Hindlimb muscle (tissue), 1 donor: ENCODE results near the gene SHKBP1. TPM values are rescaled to one million over a fixed set of nuclear protein-coding genes. Genes with fewer than 3 reads are reported as not detected.
"Not testable (repeated sequence)": the region's sequence is repeated elsewhere in the genome, so short reads cannot be mapped to it uniquely, and the experiment has no call there.

Experiments
- DNase-seq: peaks from one replicate; pipeline ENCODE4 v3.0.0-alpha.2; 2013
- polyA plus RNA-seq: library from polyadenylated mRNA; unstranded; fragments of 120-200 nt; gene quantifications from one replicate; pipeline ENCODE4 v1.2.1, GENCODE V29; 2013; ENCODE audit not compliant: insufficient read length

The SHKBP1 gene
- polyA plus RNA-seq, 1 donor = 18.7 TPM

GRCh38 chr19:40586611-40587010 lies 9.9 kb downstream of the SHKBP1 start:
- no peak for DNase-seq

DNA sequence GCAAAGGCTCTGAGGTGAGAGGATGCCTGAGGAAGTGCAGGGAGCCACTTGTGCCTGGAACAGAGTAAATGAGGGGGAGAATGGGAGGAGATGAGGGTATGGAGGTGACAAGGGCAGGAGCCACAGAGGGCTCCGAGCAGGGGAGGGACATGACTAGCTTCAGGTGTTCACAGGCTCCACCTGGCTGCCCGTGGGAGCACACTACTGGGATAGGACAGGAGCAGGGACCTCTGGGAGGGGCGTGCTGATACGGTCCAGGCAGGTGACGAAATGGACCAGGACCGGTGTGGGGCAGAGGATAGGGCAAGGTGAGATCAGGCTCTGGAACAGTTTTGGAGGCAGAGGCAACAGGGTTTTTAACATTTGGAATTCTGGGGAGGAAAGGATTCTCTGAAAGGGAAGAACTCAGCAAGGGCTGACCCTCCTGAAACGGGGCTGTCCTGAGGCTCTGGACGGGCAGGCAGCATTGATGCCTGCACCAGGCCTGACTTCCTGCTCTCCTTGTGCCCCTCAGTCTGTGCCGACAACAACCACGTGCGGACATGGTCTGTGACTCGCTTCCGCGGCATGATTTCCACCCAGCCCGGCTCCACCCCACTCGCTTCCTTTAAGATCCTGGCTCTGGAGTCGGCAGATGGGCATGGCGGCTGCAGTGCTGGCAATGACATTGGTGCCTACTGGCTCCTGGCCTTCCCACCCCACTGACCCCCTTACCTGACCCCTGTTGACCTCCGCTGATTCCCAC lies 11.6 kb downstream of the SHKBP1 start:
- no peak for DNase-seq

DNA sequence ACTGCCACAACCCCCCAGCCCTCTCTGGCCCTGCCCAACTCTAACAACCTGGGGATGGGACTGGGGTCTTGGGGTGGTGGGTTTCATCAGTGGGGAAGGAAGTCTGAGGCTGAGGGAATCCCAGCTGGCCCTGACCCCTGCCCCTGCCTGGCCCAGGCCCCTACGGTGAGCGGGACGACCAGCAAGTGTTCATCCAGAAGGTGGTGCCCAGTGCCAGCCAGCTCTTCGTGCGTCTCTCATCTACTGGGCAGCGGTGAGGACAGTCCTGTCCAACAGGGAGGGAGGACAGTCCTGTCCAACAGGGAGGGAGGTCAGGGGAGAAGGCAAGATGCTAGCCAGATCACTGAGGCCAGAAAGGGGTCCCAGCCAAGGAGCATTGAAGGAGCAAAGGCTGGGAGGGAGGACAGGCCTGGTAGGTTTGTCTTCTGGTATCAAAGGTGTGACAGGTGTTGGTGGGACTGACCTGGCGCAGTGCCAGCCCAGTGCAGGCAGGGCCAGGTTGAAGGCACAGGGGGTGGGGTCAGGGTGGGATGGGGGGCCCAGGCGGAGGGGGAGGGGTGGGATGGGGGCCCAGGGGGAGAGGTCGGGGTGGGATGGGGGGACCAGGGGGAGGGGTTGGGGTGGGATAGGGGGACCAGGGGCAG lies 12.4 kb downstream of the SHKBP1 start:
- no peak for DNase-seq

- no peak for DNase-seq
Observed at GRCh38 chr19:40589591-40590429, 13.1 kb downstream of the SHKBP1 start.

GRCh38 chr19:40590464-40591265 lies 14.0 kb downstream of the SHKBP1 start:
- DNase-seq = no peak

- DNase-seq = not testable (repeated sequence)
Observed at GRCh38 chr19:40591724-40592123, 15.1 kb downstream of the SHKBP1 start.

DNA sequence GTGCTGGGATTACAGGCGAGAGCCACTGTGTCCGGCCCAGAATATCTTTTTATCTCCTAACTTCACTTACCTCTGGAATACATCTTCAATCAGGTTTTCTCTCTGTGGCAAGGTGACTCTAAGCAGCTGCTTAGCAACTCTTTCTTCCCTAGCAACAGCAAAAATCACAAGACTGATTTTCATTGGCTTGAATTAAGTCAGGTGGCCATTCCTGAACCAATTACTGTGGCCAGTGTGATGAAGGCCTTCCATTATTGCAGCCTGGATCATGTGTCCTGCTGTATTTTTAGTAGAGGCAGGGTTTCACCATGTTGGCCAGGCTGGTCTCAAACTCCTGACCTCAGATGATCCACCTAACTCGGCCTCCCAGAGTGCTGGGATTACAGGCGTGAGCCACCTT lies 15.5 kb downstream of the SHKBP1 start:
- DNase-seq = no peak

- no peak for DNase-seq
Observed at GRCh38 chr19:40594255-40594654, 17.6 kb downstream of the SHKBP1 start.

- DNase-seq = no peak
Observed at GRCh38 chr19:40594657-40595091, 18.0 kb downstream of the SHKBP1 start.

DNA sequence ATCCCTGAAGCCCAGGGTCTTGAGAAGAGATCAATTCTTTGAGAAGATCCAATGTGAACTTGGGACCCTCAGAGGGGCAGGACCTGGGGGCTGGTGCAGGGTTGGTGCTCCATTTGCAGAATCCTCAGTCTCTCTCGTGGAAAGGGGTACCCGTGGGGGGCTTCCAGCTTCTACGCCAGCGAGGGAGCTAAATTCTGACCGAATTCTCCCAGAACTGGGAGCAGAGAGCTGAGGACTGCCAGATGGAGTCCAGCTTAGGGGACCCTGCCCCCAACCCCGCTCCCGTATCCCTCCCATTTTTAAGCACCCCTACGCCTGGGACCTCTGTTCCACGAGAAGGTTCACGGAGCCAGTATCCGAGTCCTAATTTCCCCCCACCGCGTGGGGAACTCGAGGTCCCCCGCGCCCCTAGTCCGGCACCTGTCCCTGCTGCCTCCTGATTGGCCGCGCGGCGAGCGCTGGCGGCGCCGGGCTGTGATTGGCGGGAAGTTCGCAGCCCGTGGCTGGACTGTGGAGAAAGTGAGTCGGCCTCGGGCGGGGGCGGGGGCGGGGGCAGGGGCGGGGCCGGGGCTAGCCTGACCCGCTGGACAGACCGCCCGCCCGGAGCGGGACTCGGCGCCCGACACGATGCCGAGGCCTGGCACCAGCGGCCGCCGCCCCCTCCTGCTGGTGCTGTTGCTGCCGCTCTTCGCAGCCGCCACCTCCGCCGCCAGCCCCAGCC lies 20.1 kb downstream of the SHKBP1 start:
- DNase-seq = peak; percentile 74

GRCh38 chr19:40597329-40597838 lies 20.7 kb downstream of the SHKBP1 start:
- DNase-seq = no peak

GRCh38 chr19:40598121-40598917 lies 21.6 kb downstream of the SHKBP1 start:
- DNase-seq = peak; percentile 95

DNA sequence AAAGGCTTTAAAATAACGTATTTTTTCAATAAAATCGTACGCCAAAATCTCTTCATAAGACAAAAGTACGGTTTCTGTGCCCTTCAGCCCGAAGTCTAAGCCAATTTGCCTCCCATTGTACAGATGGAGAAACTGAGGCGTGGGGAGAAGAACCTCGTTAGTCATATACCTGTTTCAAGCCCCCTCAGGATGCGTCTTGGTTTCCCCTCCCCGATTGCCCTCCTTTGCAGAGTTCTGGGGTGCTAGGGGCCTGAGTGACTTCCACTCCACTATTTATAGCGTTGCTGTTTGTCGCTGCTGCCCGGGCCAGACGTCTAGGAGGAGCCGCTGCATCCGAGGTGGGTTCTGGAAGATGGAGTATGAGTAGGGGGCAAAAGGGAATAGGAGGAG lies 22.2 kb downstream of the SHKBP1 start:
- DNase-seq = no peak

DNA sequence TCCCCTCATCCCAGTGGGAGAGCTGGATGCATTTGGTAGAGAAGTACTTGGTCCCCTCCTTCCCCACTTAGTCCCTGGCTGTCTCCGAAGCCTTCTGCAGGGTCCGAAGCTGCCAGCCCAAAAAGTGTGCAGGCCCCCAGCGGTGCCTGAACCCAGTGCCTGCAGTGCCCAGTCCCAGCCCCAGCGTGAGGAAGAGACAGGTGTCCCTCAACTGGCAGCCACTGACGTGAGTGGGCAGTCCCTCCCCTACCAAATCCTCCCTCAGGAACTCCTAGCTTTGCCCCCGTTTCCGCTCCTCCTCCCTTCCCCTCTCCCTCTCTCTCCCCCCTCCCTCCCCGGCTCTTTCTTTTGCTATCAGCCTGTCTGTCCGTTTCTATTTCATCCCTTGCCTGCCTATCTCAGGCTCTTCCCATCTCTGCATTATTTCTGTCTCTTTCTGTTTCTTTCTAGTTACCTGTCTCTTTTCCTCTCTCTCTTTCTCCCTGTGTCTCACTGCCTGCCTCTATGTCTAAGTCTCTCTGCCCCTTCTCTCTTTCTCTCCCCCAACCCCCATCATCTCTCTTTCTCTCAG lies 22.7 kb downstream of the SHKBP1 start:
- DNase-seq = no peak

DNA sequence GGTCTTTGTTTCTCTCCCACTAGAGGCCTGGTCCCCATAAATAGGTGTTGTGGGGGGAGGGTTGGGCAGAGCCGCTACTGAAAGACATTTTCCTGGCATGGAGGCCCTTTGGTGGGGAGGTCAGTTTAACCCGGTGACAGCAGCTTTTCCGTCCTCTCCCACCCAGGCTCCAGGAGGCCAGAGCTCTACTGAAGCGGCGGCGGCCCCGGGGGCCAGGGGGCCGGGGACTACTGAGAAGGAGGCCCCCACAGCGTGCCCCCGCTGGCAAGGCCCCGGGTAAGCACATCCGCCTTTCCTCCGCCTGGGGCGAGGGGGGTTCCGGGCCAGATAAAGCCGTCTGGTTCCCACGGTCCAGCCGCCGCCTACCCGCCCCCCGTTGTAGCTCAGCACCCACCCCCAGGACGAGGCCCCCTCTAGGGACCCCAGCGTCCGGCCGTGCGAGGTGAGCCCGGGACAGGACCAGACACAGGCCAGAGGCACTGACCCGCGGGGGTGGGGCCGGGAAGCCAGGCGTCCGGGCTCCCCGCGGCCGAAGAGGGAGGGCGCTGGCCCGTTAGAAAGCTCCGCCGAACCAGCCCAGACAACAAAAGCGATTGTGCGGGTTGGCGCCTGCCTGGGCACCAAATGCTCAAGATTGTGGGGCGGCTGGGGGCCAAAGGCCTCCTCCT lies 23.4 kb downstream of the SHKBP1 start:
- DNase-seq = no peak

DNA sequence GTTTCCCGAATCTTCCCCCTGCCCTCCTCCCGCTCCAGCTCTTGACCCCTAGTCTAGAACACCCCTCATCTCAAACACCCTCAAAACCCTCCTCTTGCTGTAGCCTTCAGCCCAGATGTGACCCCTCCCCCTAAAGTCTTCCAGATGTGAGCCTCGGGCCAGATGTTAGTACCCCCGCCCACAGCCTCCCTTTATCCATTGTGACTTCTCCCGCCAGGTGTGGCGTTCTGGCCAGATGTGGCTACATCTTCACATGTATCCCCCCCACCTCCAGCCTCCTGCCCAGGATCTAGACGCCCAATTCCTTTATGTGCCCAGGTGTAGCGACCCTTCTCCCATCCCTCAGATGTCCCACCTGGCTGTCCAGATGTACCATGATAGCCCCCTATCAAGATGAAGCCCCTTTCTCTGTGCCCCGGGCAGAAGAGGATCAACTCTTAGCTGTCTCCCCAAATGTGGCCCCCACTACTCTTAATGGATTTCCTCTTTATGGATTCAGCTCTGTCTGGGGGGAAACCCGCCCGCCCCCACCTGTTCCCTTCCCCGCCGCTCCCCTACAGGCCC lies 24.0 kb downstream of the SHKBP1 start:
- no peak for DNase-seq

DNA sequence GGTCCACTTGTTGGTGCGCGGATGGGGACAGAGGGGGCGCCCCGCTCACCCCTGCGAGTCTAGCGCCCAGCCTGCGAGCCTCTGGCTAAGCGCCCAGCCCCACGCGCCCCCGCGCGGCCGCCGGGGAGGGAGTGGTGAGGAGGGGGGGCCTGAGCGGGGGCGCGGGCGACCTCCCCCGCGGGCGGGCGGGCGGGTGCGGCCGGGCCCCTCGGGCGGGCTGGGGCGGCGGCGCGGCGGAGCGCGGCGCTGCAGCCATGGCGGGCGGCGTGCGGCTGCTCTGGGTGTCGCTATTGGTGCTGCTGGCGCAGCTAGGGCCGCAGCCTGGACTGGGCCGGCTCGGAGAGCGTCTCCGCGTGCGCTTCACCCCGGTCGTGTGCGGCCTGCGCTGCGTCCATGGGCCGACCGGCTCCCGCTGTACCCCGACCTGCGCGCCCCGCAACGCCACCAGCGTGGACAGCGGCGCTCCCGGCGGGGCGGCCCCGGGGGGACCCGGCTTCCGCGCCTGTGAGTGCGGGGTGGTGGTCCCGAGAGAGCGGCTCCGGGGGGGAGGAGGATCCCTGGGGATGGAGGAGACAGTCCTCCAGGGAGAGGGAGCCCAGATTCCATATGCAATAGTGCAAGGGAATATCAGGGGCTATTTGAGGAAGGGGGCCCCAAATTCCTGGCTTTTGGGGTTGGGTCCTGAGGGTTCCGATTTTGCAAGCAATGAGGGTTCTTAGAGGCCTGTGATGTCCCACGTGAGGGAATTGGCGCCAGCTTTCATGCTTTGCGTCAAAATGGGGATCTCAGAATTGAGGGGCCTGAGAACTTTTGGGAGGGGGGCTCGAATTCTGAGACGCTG lies 24.7 kb downstream of the SHKBP1 start, which contains the start of gene LTBP4:
TSS of gene LTBP4 (plus strand) at position 236 of the 841 bp plus-strand sequence. CDS start at position 255, 19 bp downstream.
- no peak for DNase-seq

- no peak for DNase-seq
Observed at GRCh38 chr19:40603071-40603388, 26.4 kb downstream of the SHKBP1 start.
